ENCODE measurements around the gene ARHGAP9.
"Not testable (repeated sequence)": the region's sequence is repeated elsewhere in the genome, so short reads cannot be mapped to it uniquely, and the experiment has no call there.

ARHGAP9 gene

GRCh38 chr12:57515934-57516541 is 36.4 kb upstream of the ARHGAP9 start:
- H3K9me3 ChIP-seq (ENCODE audit: control insufficient read depth, insufficient read depth, low read length): no peaks in the 10 kb centered on the region
- H3K27ac ChIP-seq (ENCODE audit: low read depth, low read length): no peak overlapping the region
- peaks cover 6% of the 10 kb centered on the region; the same call in 1 of the 2 replicates for H3K4me1 ChIP-seq (ENCODE audit: control insufficient read depth, insufficient read depth, low read length)
- no peak overlapping the region for H3K4me3 ChIP-seq (ENCODE audit: low read depth, low read length)
- peaks cover 83% of the 10 kb centered on the region for H3K36me3 ChIP-seq (ENCODE audit: control insufficient read depth, insufficient read depth, low read length)
- H3K27me3 ChIP-seq (ENCODE audit: control insufficient read depth, insufficient read depth, low read length): no peaks in the 10 kb centered on the region
- no peak overlapping the region for H3K9ac ChIP-seq (ENCODE audit: low read depth, low read length)

GRCh38 chr12:57515408-57515933 is 35.8 kb upstream of the ARHGAP9 start:
- no peaks in the 10 kb centered on the region for H3K9me3 ChIP-seq (ENCODE audit: control insufficient read depth, insufficient read depth, low read length)
- H3K27ac ChIP-seq (ENCODE audit: low read depth, low read length): no peak overlapping the region
- H3K4me1 ChIP-seq (ENCODE audit: control insufficient read depth, insufficient read depth, low read length): peaks cover 6% of the 10 kb centered on the region; the same call in 1 of the 2 replicates
- no peak overlapping the region for H3K4me3 ChIP-seq (ENCODE audit: low read depth, low read length)
- H3K36me3 ChIP-seq (ENCODE audit: control insufficient read depth, insufficient read depth, low read length): peaks cover 88% of the 10 kb centered on the region
- no peak overlapping the region for H3K9ac ChIP-seq (ENCODE audit: low read depth, low read length)
- no peaks in the 10 kb centered on the region for H3K27me3 ChIP-seq (ENCODE audit: control insufficient read depth, insufficient read depth, low read length)

GRCh38 chr12:57514720-57515407 is 35.2 kb upstream of the ARHGAP9 start:
- Histone ChIP-seq H3K4me3 (ENCODE audit: low read depth, low read length) (no peak overlapping the region), H3K9me3 (ENCODE audit: control insufficient read depth, insufficient read depth, low read length) (no peaks in the 10 kb centered on the region), H3K27me3 (ENCODE audit: control insufficient read depth, insufficient read depth, low read length) (no peaks in the 10 kb centered on the region), H3K4me1 (ENCODE audit: control insufficient read depth, insufficient read depth, low read length) (peaks cover 6% of the 10 kb centered on the region; the same call in 1 of the 2 replicates), H3K36me3 (ENCODE audit: control insufficient read depth, insufficient read depth, low read length) (peaks cover 95% of the 10 kb centered on the region), H3K9ac (ENCODE audit: low read depth, low read length) (no peak overlapping the region), H3K27ac (ENCODE audit: low read depth, low read length) (no peak overlapping the region)

GRCh38 chr12:57514246-57514645 is 34.6 kb upstream of the ARHGAP9 start:
- not testable (repeated sequence) for H3K9me3 ChIP-seq (ENCODE audit: control insufficient read depth, insufficient read depth, low read length)

GRCh38 chr12:57513677-57514076 is 34.0 kb upstream of the ARHGAP9 start:
- not testable (repeated sequence) for H3K9ac ChIP-seq (ENCODE audit: low read depth, low read length); H3K4me3 ChIP-seq (ENCODE audit: low read depth, low read length); H3K27me3 ChIP-seq (ENCODE audit: control insufficient read depth, insufficient read depth, low read length); H3K27ac ChIP-seq (ENCODE audit: low read depth, low read length); H3K9me3 ChIP-seq (ENCODE audit: control insufficient read depth, insufficient read depth, low read length); H3K4me1 ChIP-seq (ENCODE audit: control insufficient read depth, insufficient read depth, low read length)
- peaks cover 98% of the 10 kb centered on the region for H3K36me3 ChIP-seq (ENCODE audit: control insufficient read depth, insufficient read depth, low read length)

More at GRCh38 chr12:57514246-57514645, 34.6 kb upstream of the ARHGAP9 start:
- H3K27ac ChIP-seq (ENCODE audit: low read depth, low read length); H3K9ac ChIP-seq (ENCODE audit: low read depth, low read length); H3K4me3 ChIP-seq (ENCODE audit: low read depth, low read length); H3K27me3 ChIP-seq (ENCODE audit: control insufficient read depth, insufficient read depth, low read length); H3K4me1 ChIP-seq (ENCODE audit: control insufficient read depth, insufficient read depth, low read length): not testable (repeated sequence)
- peaks cover 97% of the 10 kb centered on the region for H3K36me3 ChIP-seq (ENCODE audit: control insufficient read depth, insufficient read depth, low read length)

GRCh38 chr12:57513266-57513665 is 33.6 kb upstream of the ARHGAP9 start:
- Histone ChIP-seq H3K4me3 (ENCODE audit: low read depth, low read length) (no peak overlapping the region), H3K4me1 (ENCODE audit: control insufficient read depth, insufficient read depth, low read length) (no peaks in the 10 kb centered on the region), H3K27me3 (ENCODE audit: control insufficient read depth, insufficient read depth, low read length) (no peaks in the 10 kb centered on the region), H3K9me3 (ENCODE audit: control insufficient read depth, insufficient read depth, low read length) (no peaks in the 10 kb centered on the region), H3K9ac (ENCODE audit: low read depth, low read length) (no peak overlapping the region), H3K27ac (ENCODE audit: low read depth, low read length) (no peak overlapping the region), H3K36me3 (ENCODE audit: control insufficient read depth, insufficient read depth, low read length) (peaks cover 99% of the 10 kb centered on the region)

- Histone ChIP-seq H3K4me3 (ENCODE audit: low read depth, low read length) (no peak overlapping the region), H3K27ac (ENCODE audit: low read depth, low read length) (no peak overlapping the region), H3K27me3 (ENCODE audit: control insufficient read depth, insufficient read depth, low read length) (no peaks in the 10 kb centered on the region), H3K4me1 (ENCODE audit: control insufficient read depth, insufficient read depth, low read length) (no peaks in the 10 kb centered on the region), H3K36me3 (ENCODE audit: control insufficient read depth, insufficient read depth, low read length) (peaks cover 93% of the 10 kb centered on the region), H3K9me3 (ENCODE audit: control insufficient read depth, insufficient read depth, low read length) (no peaks in the 10 kb centered on the region), H3K9ac (ENCODE audit: low read depth, low read length) (no peak overlapping the region)
Observed at GRCh38 chr12:57512665-57513064, 33.0 kb upstream of the ARHGAP9 start.

GRCh38 chr12:57511588-57512325 is 32.1 kb upstream of the ARHGAP9 start:
- Histone ChIP-seq H3K4me1 (ENCODE audit: control insufficient read depth, insufficient read depth, low read length) (no peaks in the 10 kb centered on the region), H3K9me3 (ENCODE audit: control insufficient read depth, insufficient read depth, low read length) (no peaks in the 10 kb centered on the region), H3K27me3 (ENCODE audit: control insufficient read depth, insufficient read depth, low read length) (no peaks in the 10 kb centered on the region), H3K36me3 (ENCODE audit: control insufficient read depth, insufficient read depth, low read length) (peaks cover 84% of the 10 kb centered on the region), H3K27ac (ENCODE audit: low read depth, low read length) (no peak overlapping the region), H3K4me3 (ENCODE audit: low read depth, low read length) (no peak overlapping the region), H3K9ac (ENCODE audit: low read depth, low read length) (no peak overlapping the region)

GRCh38 chr12:57511161-57511560 is 31.5 kb upstream of the ARHGAP9 start:
- Histone ChIP-seq H3K9ac (ENCODE audit: low read depth, low read length) (no peak overlapping the region), H3K4me3 (ENCODE audit: low read depth, low read length) (no peak overlapping the region), H3K27ac (ENCODE audit: low read depth, low read length) (no peak overlapping the region), H3K9me3 (ENCODE audit: control insufficient read depth, insufficient read depth, low read length) (no peaks in the 10 kb centered on the region), H3K36me3 (ENCODE audit: control insufficient read depth, insufficient read depth, low read length) (peaks cover 83% of the 10 kb centered on the region), H3K27me3 (ENCODE audit: control insufficient read depth, insufficient read depth, low read length) (no peaks in the 10 kb centered on the region), H3K4me1 (ENCODE audit: control insufficient read depth, insufficient read depth, low read length) (no peaks in the 10 kb centered on the region)

- not testable (repeated sequence) for H3K4me1 ChIP-seq (ENCODE audit: control insufficient read depth, insufficient read depth, low read length); H3K9me3 ChIP-seq (ENCODE audit: control insufficient read depth, insufficient read depth, low read length); H3K27ac ChIP-seq (ENCODE audit: low read depth, low read length); H3K4me3 ChIP-seq (ENCODE audit: low read depth, low read length); H3K27me3 ChIP-seq (ENCODE audit: control insufficient read depth, insufficient read depth, low read length); H3K9ac ChIP-seq (ENCODE audit: low read depth, low read length)
- peaks cover 81% of the 10 kb centered on the region for H3K36me3 ChIP-seq (ENCODE audit: control insufficient read depth, insufficient read depth, low read length)
Observed at GRCh38 chr12:57507796-57508195, 28.1 kb upstream of the ARHGAP9 start.

- not testable (repeated sequence) for H3K4me3 ChIP-seq (ENCODE audit: low read depth, low read length); H3K27me3 ChIP-seq (ENCODE audit: control insufficient read depth, insufficient read depth, low read length)
- peaks cover 79% of the 10 kb centered on the region for H3K36me3 ChIP-seq (ENCODE audit: control insufficient read depth, insufficient read depth, low read length)
Observed at GRCh38 chr12:57506541-57506940, 26.9 kb upstream of the ARHGAP9 start.

More at GRCh38 chr12:57506541-57506940, 26.9 kb upstream of the ARHGAP9 start:
- not testable (repeated sequence) for H3K27ac ChIP-seq (ENCODE audit: low read depth, low read length); H3K9me3 ChIP-seq (ENCODE audit: control insufficient read depth, insufficient read depth, low read length); H3K4me1 ChIP-seq (ENCODE audit: control insufficient read depth, insufficient read depth, low read length); H3K9ac ChIP-seq (ENCODE audit: low read depth, low read length)

Measured in HUES48 (cell line).